Inferior parietal cortex (tissue), 1 donor: ENCODE measurements around the gene CASKIN2.

Experiments
- DNase-seq: peaks from one replicate; pipeline ENCODE4 v3.0.0-alpha.2; 2016; ENCODE audit errors: extremely low spot score

CASKIN2 gene

DNA sequence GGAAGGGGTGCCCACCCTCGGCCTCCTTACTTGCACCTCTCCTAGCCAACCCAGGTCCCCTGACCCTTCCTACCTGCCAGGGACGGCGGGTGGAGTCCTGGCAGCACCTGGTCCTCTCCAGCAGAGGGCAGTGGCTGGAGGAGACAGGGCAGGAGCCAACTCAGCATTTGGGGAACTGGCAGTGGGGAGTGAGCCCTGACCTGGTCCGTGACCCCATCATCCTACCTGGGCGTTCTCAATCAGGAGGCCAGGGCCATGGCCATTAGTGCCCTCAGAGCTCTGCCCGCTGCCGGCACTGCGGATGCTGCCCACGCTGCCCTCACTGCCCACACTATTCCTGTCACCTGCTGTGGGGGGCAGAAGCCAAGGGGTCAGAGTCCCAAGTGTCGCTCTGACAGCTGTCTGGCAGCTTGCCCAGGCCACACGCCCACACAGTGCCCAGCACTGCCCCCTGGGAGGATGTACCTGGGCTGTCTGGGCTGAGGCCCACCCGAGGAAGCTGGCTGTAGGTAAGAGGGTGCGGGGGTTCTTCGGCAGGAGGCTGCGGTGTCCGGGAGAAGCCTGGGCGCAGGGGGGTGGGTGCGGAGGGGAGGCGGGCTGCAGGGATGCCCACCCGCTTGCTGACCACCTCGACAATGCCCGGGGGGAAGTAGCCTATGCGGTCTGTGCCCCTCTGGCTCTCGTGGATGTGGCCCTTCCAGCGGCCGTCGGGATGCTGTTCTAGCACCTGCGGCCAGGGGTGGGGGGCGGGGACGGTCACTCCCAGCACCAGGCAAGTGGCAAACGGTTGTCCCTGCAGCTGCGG lies 10.8 kb downstream of the CASKIN2 start:
- no peak for DNase-seq

DNA sequence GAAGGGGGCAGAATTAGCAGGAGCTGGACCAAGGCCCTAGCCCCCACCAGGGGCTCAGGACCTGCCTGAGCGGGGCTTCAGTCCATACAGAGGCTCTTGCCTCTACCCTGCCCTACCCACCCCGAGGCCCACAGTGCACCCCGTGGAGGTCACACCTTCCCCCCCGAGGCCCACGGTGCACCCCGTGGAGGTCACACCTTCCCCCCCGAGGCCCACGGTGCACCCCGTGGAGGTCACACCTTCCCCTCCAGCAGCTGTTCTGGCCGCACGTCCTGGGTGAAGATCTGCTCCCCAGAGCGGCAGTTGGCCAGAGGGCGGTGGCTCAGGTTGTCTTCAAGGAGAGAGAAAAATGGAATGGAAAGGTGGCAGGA lies 11.4 kb downstream of the CASKIN2 start:
- no peak for DNase-seq

DNA sequence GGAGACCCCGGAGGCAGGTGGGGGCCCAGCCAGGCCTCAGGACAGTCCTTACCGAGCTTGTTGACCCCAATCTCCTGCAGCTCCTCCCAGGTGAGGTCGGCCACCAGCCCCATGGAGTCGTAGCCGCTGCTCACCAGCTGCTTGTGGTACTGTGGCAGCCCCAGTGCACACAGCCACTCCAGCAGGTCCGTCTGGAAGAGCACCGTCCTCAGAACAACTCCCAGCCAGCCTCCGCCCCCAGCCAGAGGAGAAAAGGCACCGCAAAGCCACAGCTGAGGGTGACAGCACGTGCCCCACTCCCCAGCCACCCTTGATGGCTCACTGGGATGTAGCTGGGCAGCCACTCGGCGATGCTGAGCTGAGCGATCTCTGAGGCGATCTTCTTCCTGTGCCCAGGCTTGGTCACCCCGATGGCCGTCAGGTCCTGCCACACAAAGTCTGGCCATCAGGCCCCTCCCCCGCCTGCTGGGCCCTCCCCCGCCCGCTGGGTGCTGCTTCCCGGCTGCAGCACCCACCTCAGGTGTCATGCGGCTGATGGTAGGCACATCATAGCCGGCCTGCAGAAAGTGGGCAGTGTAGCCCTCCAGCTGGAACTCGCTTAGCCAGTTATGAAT lies 11.9 kb downstream of the CASKIN2 start:
- DNase-seq, result no peak

DNA sequence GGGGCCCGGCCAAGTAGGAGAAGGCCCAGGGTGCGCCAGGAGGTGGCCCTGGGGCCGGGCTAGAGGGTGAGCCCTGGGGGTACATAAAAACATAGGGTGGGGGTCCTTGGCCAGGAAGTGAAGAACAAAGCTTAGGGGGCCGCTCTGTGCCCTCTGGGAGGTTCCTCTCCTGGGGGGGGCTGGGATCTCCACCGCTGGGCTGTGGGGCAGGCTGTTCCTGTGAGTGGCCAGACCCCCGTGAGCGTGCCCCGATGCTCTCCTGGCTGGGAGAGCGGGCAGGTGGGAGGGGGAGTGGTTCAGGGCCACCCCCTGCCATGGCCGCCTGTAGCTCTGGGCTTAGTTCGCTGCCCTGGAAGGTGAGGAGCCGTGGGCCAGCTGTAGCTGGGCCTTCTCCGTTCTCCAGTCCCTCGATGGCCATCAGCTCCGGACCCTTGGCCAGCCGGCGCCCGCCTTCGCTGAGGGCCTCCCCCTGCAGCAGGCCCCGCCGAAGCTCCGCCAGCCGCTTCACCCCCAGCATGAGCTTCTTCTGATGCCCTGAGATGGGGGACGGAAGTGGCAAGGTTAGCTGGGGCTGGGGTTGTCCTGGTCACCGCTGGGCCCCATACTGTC lies 12.5 kb downstream of the CASKIN2 start:
- DNase-seq, result no peak

DNA sequence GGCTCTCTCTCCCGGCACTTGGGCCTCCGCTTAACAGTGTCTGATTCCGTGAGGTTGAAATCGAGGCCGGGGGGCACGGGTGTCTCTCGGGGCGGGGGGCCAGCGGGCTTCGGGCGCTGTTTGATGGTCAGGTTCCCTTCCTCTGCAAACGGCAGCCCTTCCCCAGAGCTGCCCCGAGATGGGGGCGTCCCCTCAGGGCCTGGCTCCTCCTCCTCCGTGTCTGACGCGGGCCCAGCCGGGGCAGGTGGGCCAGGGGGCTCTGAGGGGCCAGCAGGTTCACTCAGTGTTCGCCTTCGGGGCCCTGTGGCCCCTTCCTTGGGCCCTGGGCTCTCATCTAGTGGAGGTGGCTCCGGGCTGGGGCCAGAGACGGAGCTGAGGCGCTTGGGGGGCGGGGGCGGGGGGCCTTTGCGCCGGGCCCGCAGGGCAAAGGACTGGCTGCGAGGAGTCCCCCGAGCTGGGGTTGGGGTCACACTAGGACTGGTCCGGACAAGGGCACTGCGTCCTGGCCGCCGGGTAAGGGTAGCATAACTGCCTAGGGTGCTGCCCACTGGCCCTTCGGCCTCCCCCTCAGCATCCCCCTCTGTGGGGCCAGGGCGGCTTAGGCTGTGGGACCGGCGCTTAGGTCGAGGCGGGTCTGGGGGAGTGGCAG lies 13.1 kb downstream of the CASKIN2 start:
- DNase-seq, result no peak

DNA sequence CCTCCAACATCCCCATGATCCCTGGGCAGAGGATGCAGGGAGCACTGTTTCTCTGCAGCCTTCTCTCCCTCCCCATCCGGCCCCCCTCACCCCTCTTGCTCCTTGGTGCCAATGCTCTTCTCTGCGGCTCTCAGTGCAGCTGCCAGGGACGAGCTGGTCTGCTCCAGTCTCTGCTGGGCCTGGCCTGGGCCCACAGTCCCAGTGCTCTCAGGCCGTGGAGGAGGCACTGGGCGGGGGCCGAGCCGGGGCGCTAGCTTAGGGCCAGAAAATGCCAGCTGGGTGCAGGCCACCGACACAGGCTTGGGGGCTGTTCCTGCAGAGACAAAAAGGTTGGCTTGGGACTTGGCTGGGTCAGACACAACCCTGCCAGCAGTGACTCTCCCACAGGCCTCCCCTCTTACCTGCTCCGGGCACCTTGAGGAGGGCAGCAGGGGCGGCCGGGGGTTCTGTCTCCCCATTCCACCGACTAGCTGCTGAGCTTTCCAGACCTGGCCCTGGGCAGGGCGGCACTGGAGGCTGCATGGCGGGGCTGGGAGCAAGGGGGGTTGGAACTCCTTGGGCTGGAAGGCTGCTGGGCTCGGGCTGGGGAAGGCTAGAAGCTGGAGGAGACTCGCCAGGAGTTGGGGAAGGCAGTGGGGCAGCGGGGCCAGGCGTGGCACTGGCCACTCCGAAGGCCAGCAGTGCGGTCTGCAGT lies 13.8 kb downstream of the CASKIN2 start:
- no peak for DNase-seq

DNA sequence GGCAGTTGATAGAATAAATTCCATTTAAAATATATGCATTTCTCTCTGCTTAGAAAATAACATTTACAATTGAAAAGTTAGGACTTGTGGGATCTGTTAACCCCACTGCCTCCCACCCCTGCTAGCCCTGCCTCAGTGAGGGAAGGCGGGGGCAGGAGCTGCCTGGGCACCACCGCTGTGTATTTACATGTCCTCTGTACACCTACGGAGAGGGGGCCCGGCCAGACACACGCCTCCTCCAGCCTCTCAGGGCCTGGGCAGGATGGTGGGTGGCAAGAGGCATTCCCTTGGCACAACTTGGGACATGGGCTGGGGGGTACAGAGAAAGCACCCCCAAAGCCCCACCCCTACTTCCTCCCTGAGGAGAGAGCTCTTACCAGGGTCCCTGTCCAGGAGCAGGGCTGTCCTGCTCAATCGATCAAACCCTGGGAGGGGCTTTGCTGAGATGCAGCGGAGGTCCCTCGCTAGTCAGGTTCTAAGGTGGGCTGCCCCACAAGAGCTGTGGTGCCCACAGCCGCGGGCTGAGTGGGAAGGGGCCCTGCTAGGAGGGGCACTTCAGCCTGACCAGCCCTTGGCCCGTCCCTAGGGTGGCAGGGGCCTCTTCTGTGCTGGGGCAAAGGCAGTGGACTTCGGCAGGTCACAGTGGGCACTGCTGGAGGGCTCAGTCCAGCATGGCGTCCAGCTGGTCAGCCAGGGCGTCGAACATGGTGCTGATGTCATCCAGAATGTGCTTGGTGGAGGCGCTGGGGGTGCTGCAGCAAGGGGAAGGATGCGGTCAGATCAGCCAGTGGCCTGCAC lies 14.7 kb downstream of the CASKIN2 start:
- no peak for DNase-seq

DNA sequence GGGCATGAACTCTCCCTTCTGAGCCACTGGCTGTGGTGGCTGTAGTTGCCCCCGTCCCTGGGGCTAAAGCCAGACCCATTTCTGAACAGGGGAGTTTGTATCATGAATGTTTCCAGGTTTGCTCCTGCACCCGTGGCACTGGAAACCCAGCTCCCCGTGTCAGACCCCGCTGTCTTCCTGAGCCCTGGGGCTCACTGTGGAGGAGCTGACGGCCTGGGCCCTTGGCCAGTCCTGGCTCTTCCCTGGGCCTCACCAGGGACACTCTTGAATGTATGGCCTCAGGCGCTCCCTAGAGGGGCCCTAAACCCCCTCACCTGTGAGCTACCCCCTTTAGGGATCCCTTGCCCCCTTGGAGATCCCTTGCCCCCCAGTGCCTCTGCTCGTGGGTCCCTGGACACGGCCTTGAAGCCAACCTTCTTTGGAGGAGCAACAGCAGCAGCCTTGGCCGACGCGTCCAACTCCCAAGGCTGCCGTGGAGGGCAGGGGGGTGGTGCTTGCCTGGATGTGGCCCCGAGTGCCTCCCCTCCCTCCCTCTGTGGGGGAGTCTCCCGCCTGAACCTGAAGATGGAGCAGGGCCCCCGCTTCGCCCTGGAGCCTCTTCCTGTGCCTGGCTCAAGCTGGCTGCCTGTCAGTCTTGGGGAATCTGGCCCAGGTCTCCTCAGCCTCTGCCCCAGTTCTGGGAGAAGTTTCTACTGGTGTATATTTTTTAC lies 15.9 kb downstream of the CASKIN2 start:
- DNase-seq, result no peak

DNA sequence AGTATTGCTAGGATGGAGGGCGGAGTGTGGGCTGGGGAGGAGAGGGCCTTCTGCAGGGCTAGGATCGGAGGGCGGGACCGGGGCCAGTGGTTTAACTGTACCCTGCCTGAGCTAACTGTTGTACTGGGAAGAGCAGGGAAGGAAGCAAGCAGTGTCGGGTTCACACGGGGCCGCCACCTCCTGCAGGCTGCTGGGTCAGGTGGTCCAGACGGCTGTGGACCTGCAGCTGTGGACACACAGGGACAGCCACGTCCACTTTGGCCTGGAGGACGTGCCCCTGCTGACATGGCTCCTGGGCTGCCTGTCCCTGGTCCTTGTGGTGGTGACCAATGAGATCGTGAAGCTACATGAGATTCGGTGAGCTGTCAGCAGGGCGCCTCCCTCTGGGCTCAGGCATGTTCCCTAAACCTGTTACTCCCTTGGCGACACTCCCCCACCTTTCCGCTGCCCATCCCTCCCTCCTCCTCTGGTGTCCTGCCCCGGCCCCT lies 16.6 kb downstream of the CASKIN2 start:
- DNase-seq, result no peak

DNA sequence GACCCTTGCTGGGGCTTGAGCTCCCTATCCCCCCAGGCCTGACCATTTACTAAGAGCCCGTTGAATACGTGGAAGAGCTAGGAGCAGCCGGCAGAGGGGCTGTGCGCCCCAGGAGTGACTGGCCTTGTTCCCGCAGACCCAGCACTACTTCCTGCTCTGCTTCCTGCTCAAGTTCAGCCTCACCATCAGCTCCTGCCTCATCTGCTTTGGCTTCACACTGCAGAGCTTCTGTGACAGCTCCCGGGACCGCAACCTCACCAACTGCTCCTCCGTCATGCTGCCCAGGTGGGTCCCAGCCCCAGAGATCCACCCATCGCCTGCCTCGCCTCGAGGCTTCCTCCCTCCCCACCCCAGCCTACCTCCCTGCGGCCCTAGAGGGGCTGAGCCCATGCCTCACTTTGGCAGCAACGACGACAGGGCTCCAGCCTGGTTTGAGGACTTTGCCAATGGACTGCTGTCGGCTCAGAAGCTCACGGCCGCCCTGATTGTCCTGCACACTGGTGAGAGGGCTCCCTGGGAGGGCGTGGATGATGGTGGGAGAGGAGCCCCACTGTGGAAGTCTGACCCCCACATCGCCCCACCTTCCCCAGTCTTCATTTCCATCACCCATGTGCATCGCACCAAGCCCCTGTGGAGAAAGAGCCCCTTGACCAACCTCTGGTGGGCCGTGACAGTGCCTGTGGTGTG lies 17.2 kb downstream of the CASKIN2 start:
- no peak for DNase-seq

DNA sequence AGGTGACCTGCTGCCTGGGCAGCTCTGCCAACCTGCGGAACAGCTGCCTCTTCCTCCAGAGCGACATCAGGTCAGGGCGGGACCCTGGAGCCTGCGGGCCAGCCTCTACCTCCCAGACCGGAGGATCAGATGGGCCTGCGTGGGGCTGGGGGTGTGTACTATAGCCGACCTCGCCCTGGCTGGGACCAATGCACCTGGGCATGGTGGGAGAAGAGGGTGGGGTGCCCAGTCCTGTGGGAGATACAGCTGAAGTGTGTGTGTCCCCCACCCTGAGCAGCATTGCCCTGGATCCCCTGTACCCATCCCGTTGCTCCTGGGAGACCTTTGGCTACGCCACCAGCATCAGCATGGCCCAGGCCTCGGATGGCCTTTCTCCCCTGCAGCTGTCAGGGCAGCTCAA lies 19.3 kb downstream of the CASKIN2 start:
- DNase-seq, result no peak

DNA sequence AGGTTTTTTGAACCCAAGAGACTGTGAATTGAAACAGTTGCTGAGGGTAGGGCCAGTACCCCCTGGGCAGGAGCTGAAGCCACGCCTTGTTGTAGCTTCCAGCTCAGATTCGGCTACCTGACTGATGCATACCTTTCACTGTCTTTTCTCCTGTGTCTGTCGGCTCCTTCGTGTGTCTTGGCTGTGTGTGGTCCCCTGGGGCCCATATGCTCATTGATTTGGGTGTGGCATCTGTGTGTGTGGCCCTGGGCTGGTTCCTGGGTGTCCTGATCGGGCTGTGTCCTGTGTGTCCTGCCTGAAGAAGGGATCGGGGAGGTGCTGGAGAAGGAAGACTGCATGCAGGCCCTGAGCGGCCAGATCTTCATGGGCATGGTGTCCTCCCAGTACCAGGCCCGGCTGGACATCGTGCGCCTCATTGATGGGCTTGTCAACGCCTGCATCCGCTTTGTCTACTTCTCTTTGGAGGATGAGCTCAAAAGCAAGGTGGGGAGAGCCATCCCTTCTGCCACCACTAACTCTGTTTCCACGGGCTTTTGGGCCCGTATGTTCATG lies 20.9 kb downstream of the CASKIN2 start:
- DNase-seq, result no peak

DNA sequence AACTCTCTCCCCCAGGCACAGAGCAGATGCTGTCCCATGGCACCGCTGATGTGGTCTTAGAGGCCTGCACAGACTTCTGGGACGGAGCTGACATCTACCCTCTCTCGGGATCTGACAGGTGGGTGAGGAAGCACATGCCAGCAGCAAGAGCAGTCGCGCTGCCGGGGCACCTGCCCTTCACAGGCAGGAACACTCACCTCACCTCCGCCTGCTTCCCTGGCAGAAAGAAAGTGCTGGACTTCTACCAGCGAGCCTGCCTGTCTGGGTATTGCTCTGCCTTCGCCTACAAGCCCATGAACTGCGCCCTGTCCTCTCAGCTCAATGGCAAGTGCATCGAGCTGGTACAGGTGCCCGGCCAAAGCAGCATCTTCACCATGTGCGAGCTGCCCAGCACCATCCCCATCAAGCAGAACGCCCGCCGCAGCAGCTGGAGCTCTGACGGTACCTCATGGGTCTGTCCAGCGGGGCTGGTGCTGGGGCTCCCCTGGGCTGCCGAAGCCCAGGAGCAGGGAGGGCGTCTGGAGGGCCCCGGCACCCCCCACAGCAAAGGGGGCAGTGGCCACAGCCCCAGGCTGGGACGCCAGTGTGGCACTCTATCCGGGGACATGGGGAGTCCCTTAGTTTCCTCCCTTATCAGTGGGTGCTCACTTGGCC lies 21.7 kb downstream of the CASKIN2 start:
- DNase-seq, result no peak

DNA sequence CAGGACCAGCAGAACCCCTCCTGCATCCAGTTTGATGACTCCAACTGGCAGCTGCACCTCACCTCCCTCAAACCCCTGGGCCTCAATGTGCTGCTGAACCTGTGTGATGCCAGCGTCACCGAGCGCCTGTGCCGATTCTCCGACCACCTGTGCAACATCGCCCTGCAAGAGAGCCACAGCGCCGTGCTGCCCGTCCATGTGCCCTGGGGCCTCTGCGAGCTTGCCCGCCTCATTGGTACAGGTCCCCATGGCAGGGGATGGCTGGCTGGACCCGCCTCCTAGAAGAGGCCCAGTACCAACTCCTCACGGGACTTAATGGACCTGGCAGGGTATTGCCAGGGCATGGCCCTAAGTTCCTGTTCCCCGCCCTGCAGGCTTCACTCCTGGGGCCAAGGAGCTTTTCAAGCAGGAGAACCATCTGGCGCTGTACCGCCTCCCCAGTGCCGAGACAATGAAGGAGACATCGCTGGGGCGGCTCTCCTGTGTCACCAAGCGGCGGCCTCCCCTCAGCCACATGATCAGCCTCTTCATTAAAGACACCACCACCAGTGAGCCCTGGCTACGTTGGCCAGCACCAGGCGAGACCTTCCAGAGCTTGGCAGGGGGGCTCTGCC lies 22.7 kb downstream of the CASKIN2 start:
- DNase-seq, result no peak

DNA sequence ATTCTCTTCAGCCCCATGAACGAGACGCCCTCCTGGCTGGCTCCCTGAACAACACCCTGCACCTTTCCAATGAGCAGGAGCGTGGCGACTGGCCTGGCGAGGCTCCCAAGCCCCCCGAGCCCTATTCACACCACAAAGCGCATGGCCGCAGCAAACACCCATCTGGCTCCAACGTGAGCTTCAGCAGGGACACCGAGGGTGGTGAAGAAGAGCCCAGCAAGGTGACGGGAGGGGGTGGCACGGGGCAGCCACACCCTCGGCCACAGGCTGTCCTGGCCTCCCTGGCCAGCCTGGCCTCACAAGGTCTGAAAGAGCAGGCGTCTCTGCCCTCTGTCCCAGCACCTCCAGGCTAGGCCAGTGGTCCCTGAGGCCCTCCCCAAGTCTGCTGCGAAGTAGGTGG lies 23.7 kb downstream of the CASKIN2 start:
- DNase-seq, result no peak

DNA sequence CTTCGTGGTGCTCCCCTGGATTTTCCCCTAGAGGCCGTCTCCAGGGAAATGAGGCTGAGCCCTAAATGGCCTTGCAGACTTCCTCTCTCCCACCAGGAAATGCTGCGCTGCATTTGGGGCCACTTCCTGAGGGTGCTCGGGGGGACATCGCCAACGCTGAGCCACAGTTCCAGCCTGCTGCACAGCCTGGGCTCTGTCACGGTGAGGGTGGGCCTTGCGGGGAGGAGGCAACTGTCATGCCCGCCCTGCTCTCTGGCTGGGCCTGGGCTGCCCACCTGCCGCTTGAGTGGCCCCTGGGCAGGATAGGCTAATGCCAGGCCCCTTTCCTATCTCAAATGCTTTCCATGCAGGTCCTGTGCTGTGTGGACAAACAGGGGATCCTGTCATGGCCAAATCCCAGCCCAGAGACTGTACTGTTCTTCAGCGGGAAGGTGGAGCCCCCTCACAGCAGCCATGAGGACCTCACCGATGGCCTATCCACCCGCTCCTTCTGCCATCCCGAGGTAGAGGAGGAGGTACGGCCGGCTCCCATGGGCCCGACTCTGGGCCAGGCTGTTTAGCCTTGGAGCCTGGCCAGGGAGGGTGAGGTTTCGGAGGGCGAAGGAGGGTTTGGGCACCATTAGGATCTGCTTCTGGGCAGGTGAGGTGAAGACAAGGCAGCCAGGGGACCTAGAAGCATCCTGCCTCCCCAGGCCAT lies 24.2 kb downstream of the CASKIN2 start:
- no peak for DNase-seq

DNA sequence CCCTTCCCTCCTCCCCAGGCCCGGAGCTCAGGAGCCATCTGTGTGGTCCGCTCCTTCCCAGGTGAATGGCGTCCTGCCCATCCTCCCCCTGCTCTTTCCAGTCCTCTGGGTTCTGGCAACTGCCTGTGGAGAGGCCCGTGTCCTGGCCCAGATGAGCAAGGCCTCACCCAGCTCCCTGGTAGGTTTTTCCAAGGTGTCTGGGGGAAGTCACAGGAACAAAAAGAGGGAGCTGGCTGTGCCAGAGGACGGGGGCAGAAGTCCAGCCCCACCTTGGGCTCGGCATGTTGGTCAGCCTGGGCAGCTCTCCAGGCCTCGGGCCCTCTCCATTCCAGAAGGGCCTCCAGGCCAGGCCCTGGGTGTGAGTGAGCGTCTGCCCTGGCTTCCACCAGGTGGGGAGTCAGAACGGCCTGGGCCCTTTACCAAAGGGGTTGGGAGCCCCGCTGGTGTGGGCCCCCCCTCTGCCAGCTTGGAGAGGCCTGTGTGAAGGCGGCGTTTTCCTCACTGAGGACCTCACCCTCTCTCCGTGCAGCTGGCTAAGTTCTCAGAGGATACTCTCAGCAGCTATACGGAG lies 25.1 kb downstream of the CASKIN2 start:
- DNase-seq, result no peak

DNA sequence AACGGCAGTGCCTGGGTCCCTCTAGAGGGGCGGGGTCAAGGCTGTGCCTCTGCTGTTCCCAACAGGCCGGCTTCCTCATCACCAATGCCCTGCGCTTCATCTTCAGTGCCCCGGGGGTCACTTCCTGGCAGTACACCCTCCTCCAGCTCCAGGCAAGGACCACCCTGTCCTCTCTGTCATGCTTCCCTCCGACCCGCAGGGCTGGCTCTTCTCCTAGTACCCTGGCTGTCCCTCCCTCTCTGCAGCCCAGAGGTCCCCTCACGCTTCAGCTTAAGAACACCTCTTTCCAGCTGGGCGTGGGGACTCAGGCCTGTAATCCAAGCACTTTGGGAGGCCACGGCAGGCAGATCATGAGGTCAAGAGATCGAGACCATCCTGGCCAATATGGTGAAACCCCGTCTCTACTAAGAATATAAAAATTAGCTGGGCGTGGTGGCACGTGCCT lies 25.8 kb downstream of the CASKIN2 start:
- no peak for DNase-seq
